ENCODE results near the gene NXPH2.
"Not testable (repeated sequence)": the region's sequence is repeated elsewhere in the genome, so short reads cannot be mapped to it uniquely, and the experiment has no call there.

NXPH2 gene

GRCh38 chr2:138752197-138752956 lies 27.8 kb downstream of the NXPH2 start:
- DNase-seq = no peak

GRCh38 chr2:138744713-138745112 lies 35.5 kb downstream of the NXPH2 start:
- no peak for DNase-seq

GRCh38 chr2:138742441-138743057 lies 37.6 kb downstream of the NXPH2 start:
- no peak for DNase-seq

- DNase-seq = no peak
Observed at GRCh38 chr2:138741851-138742250, 38.3 kb downstream of the NXPH2 start.

- not testable (repeated sequence) for DNase-seq
Observed at GRCh38 chr2:138737009-138737554, 43.1 kb downstream of the NXPH2 start.

GRCh38 chr2:138732651-138733050 lies 47.5 kb downstream of the NXPH2 start:
- DNase-seq = no peak

GRCh38 chr2:138730497-138731030 lies 49.6 kb downstream of the NXPH2 start:
- no peak for DNase-seq

GRCh38 chr2:138727956-138728355 lies 52.2 kb downstream of the NXPH2 start:
- DNase-seq = no peak

- DNase-seq = no peak
Observed at GRCh38 chr2:138726681-138727080, 53.5 kb downstream of the NXPH2 start.

GRCh38 chr2:138724729-138725459 lies 55.3 kb downstream of the NXPH2 start:
- DNase-seq = no peak

- DNase-seq = no peak
Observed at GRCh38 chr2:138724327-138724726, 55.9 kb downstream of the NXPH2 start.

- no peak for DNase-seq
Observed at GRCh38 chr2:138723196-138723987, 56.8 kb downstream of the NXPH2 start.

- no peak for DNase-seq
Observed at GRCh38 chr2:138722316-138722715, 57.9 kb downstream of the NXPH2 start.

- no peak for DNase-seq
Observed at GRCh38 chr2:138720035-138720838, 60.0 kb downstream of the NXPH2 start.

GRCh38 chr2:138718405-138718804 lies 61.8 kb downstream of the NXPH2 start:
- no peak for DNase-seq

GRCh38 chr2:138716183-138716582 lies 64.0 kb downstream of the NXPH2 start:
- no peak for DNase-seq

GRCh38 chr2:138713504-138713903 lies 66.7 kb downstream of the NXPH2 start:
- DNase-seq = no peak

GRCh38 chr2:138713069-138713496 lies 67.1 kb downstream of the NXPH2 start:
- DNase-seq = no peak

GRCh38 chr2:138712212-138712979 lies 67.8 kb downstream of the NXPH2 start:
- no peak for DNase-seq

- DNase-seq = no peak
Observed at GRCh38 chr2:138711812-138712211, 68.4 kb downstream of the NXPH2 start.

Measured in activated T-cell treated with anti-CD3 and anti-CD28 coated beads, Interleukin-2, amount 50 U/mL, for 48 hours (primary cell).